GM13976 (cell line): ENCODE measurements around the gene GADL1.

Experiments used
- DNase-seq: peaks from one replicate; pipeline ENCODE4 v3.0.0; 2012; ENCODE audit warnings: low spot score
- CTCF ChIP-seq: IDR thresholded peaks from 2 replicates; pipeline ENCODE4 v1.5.1; 2012; ENCODE audit warnings: borderline replicate concordance, mild to moderate bottlenecking; ENCODE audit not compliant: insufficient read depth; ENCODE audit errors: extremely low read depth, missing control alignments, control extremely low read depth
- in situ Hi-C: fragments of 300-500 bp; cut with MboI; formaldehyde crosslinking; loops from one replicate; pipeline ENCODE4 v1.12.0; 2022; ENCODE audit warnings: low sequenced_read_pairs, mixed read lengths, inconsistent platforms; ENCODE audit not compliant: unreplicated experiment

GADL1 gene

GRCh38 chr3:30733696-30734095 is 160.8 kb downstream of the GADL1 start:
- no peak for DNase-seq
- in situ Hi-C loops: no loop called here
- no peak for TF ChIP-seq CTCF

- DNase-seq: no peak
- no peak for TF ChIP-seq CTCF
- in situ Hi-C loops: no loop called here
Observed at GRCh38 chr3:30733209-30733608, 161.3 kb downstream of the GADL1 start.

GRCh38 chr3:30730967-30731366 is 163.5 kb downstream of the GADL1 start:
- in situ Hi-C loops: no loop called here
- no peak for DNase-seq
- TF ChIP-seq CTCF: no peak

GRCh38 chr3:30729936-30730335 is 164.5 kb downstream of the GADL1 start:
- DNase-seq: no peak
- no peak for TF ChIP-seq CTCF
- in situ Hi-C loops: no loop called here

- no peak for TF ChIP-seq CTCF
- no peak for DNase-seq
- in situ Hi-C loops: no loop called here
Observed at GRCh38 chr3:30729512-30729911, 164.9 kb downstream of the GADL1 start.

- DNase-seq: no peak
- in situ Hi-C loops: no loop called here
- no peak for TF ChIP-seq CTCF
Observed at GRCh38 chr3:30728143-30728542, 166.3 kb downstream of the GADL1 start.

GRCh38 chr3:30724863-30725262 is 169.6 kb downstream of the GADL1 start:
- no peak for DNase-seq
- no peak for TF ChIP-seq CTCF
- in situ Hi-C loops: no loop called here
